Measurements from ENCODE around the gene KRT84.

GRCh38 chr12:52358575-52359350 lies 26.7 kb downstream of the KRT84 start:
- TF ChIP-seq POLR2A (IDR thresholded peaks at IDR 0.05): no peak
- no peak for TF ChIP-seq POLR2AphosphoS5 (IDR thresholded peaks at IDR 0.05)
- TF ChIP-seq CTCF (IDR thresholded peaks at IDR 0.05): no peak
- TF ChIP-seq EP300 (IDR thresholded peaks at IDR 0.05): no peak

Data from suprapubic skin (tissue), 4 donors.